HepG2 (cell line): ENCODE data around the gene BIN1. TPM values are rescaled to one million over a fixed set of nuclear protein-coding genes. Genes with fewer than 3 reads are reported as not detected.

Experiments
- ATAC-seq: fragments of 200-7000 bp; cut with Tn5 transposase; 3 replicates; pipeline ENCODE4 v1.9.1; 2020; ENCODE audit warnings: mild to moderate bottlenecking, moderate library complexity
- BruUV-seq: library from RNA; stranded (reverse); fragments of 400-500 nt; replicated peaks from 2 replicates; lab custom pipeline; 2021; lab: Mats Ljungman, UMichigan
- CTCF ChIA-PET: fragments of 300-600 bp; formaldehyde crosslinking; extraction: SDS; loops from one replicate; lab custom pipeline; 2021; ENCODE audit warnings: low total read pairs, inconsistent platforms, low intra/inter-chr PET ratio; lab: Yijun Ruan, JAX
- POLR2A ChIA-PET: fragments of 350-600 bp; sonication (Branson Sonifier 250); formaldehyde crosslinking; loops from one replicate; lab custom pipeline; 2020; ENCODE audit warnings: antibody characterized with exemption, inconsistent platforms; lab: Yijun Ruan, JAX
- DNase-seq: peaks from one replicate; pipeline ENCODE4 v3.0.0-alpha.2; 2015; ENCODE audit warnings: low spot score
- FAIRE-seq: peaks from 3 replicates; lab custom pipeline; 2011; peaks lifted over from hg19 to GRCh38; lab: Jason Lieb, UNC
- H2AFZ ChIP-seq: one replicate; pipeline ENCODE4 v1.6.1; 2011; ENCODE audit warnings: low read length, inconsistent platforms
- H3K27ac ChIP-seq: fragments of 300-600 bp; 3 replicates; pipeline ENCODE4 v1.8.0; 2011; ENCODE audit warnings: mixed run types, mild to moderate bottlenecking, mixed read lengths, low read length, inconsistent platforms; ENCODE audit not compliant: insufficient read depth; ENCODE audit errors: extremely low read length
- H3K27me3 ChIP-seq, 2 experiments: fragments of 200-600 bp in 1 of 2; 2 replicates in 1 of 2; 3 replicates in 1 of 2; pipeline versions ENCODE4 v1.6.0 to v1.8.0; 2011; ENCODE audit warnings: low read length in 2 of 2, mild to moderate bottlenecking in 2 of 2, moderate library complexity in 2 of 2, inconsistent platforms in 1 of 2; ENCODE audit not compliant: insufficient read depth in 2 of 2, control insufficient read depth in 1 of 2
- H3K36me3 ChIP-seq, 2 experiments: fragments of 200-600 bp in 1 of 2; replicated peaks in 1 of 2; 2 replicates in 1 of 2; 3 replicates in 1 of 2; pipeline versions ENCODE4 v1.5.1 to v1.8.0; 2011; ENCODE audit warnings: low read length in 2 of 2, inconsistent platforms in 1 of 2; ENCODE audit not compliant: insufficient read depth in 2 of 2, control insufficient read depth in 1 of 2
- H3K4me1 ChIP-seq: 2 replicates; pipeline ENCODE4 v1.5.1; 2012; ENCODE audit warnings: low read length, inconsistent platforms; ENCODE audit not compliant: insufficient read depth
- H3K4me2 ChIP-seq: 2 replicates; pipeline ENCODE4 v1.6.0; 2011; ENCODE audit warnings: low read depth, low read length, inconsistent platforms
- H3K4me3 ChIP-seq, 3 experiments: fragments of 200-600 bp in 1 of 3; sonication (generic), shearing (Covaris generic) in 1 of 3; replicated peaks in 1 of 3; 2 replicates each; pipeline ENCODE4 v1.5.1; 2011 to 2016; ENCODE audit warnings: low read length in 3 of 3, inconsistent platforms in 2 of 3, low read depth in 2 of 3, mild to moderate bottlenecking in 2 of 3, control low read depth in 1 of 3, mixed read lengths in 1 of 3; ENCODE audit not compliant: insufficient read depth in 1 of 3
- H3K79me2 ChIP-seq: one replicate; pipeline ENCODE4 v1.6.1; 2011; ENCODE audit warnings: low read length, inconsistent platforms; ENCODE audit not compliant: insufficient read depth
- H3K9ac ChIP-seq: 2 replicates; pipeline ENCODE4 v1.6.0; 2011; ENCODE audit warnings: mild to moderate bottlenecking, low read depth, low read length, inconsistent platforms; ENCODE audit not compliant: insufficient read depth
- H3K9me3 ChIP-seq: 2 replicates; pipeline ENCODE4 v1.5.1; 2012; ENCODE audit warnings: mild to moderate bottlenecking, low read length
- H4K20me1 ChIP-seq: 2 replicates; pipeline ENCODE4 v1.6.0; 2011; ENCODE audit warnings: inconsistent platforms, mild to moderate bottlenecking, low read length, moderate library complexity; ENCODE audit not compliant: insufficient read depth
- GTF2F1 ChIP-seq: fragments of 150-350 bp; IDR thresholded peaks from 2 replicates; pipeline ENCODE4 v1.6.1; 2014; ENCODE audit warnings: low read length
- HDAC6 ChIP-seq: fragments of 200-600 bp; sonication (generic); IDR thresholded peaks from 2 replicates; pipeline ENCODE4 v1.7.0; 2017; ENCODE audit warnings: mild to moderate bottlenecking, antibody characterized with exemption, low read length, low read depth
- KMT2A ChIP-seq: sonication (generic); formaldehyde crosslinking; IDR thresholded peaks from 2 replicates; pipeline ENCODE4 v1.4.0; 2020; ENCODE audit warnings: missing genetic modification reagents
- MED8 ChIP-seq: sonication (generic); formaldehyde crosslinking; IDR thresholded peaks from 2 replicates; pipeline ENCODE4 v1.8.1; 2023; ENCODE audit warnings: mild to moderate bottlenecking, missing genetic modification reagents; ENCODE audit not compliant: insufficient replicate concordance
- MIER3 ChIP-seq: IDR thresholded peaks from 2 replicates; pipeline ENCODE4 v1.6.1; 2016; ENCODE audit warnings: missing compliant biosample characterization, borderline replicate concordance
- SIN3A ChIP-seq: IDR thresholded peaks from 2 replicates; pipeline ENCODE4 v1.6.1; 2011; ENCODE audit warnings: low read depth, mild to moderate bottlenecking, control low read depth, low read length, borderline replicate concordance
- SOX13 ChIP-seq, 3 experiments: fragments of 450-650 bp in 1 of 3; sonication (generic) in 1 of 3; formaldehyde crosslinking in 1 of 3; IDR thresholded peaks in 2 of 3; conservative IDR thresholded peaks in 1 of 3; 2 replicates each; pipeline versions ENCODE4 v1.5.0 to v1.6.1; 2016 to 2020; ENCODE audit warnings: antibody characterized with exemption in 1 of 3, mild to moderate bottlenecking in 1 of 3, missing compliant biosample characterization in 1 of 3, missing genetic modification reagents in 1 of 3, moderate library complexity in 1 of 3
- ZBTB26 ChIP-seq: IDR thresholded peaks from 2 replicates; pipeline ENCODE4 v1.6.1; 2016; ENCODE audit warnings: missing compliant biosample characterization, missing genetic modification reagents, borderline replicate concordance
- ZNF75D ChIP-seq: sonication (generic); formaldehyde crosslinking; IDR thresholded peaks from 2 replicates; pipeline ENCODE4 v1.8.1; 2023; ENCODE audit warnings: missing genetic modification reagents, mild to moderate bottlenecking, borderline replicate concordance
- WGBS: methylation state at CpG from one replicate; pipeline ENCODE4 v1.1.6; 2017; ENCODE audit warnings: low lambda C conversion rate; 5-methylcytosine and 5-hydroxymethylcytosine counted together
- in situ Hi-C: cut with HindIII; loops from 2 replicates; pipeline ENCODE4 v1.10.0; 2017; ENCODE audit warnings: low pct_unique_long_range_greater_than_20kb; ENCODE audit not compliant: extremely low pct_ligation_motif_present
- intact Hi-C: fragments of 100-400 bp; cut with micrococcal nuclease; formaldehyde crosslinking; loops from one replicate; pipeline ENCODE4 v1.10.0; 2022; ENCODE audit not compliant: unreplicated experiment
- polyA plus RNA-seq, 8 experiments: library from polyadenylated mRNA; depleted of rRNA in 3 of 8; stranded (reverse) in 7 of 8; unstranded in 1 of 8; fragments of >200 nt; fragmentation: Illumina TruSeq in 4 of 8; extraction: Trizol in 4 of 8; gene quantifications; 2 replicates each; pipeline versions ENCODE4 v1.2.1 to v1.2.3, GENCODE V29; 2011 to 2016; ENCODE audit warnings: low read depth in 4 of 8, missing spikeins in 1 of 8, mixed read lengths in 1 of 8; ENCODE audit not compliant: insufficient read depth in 1 of 8
- total RNA-seq, 5 experiments: library from RNA; depleted of rRNA; stranded (reverse); fragments of >200 nt; fragmentation: Illumina TruSeq; extraction: Trizol; gene quantifications; 2 replicates each; pipeline ENCODE4 v1.2.3, GENCODE V29; 2016; ENCODE audit warnings: low read depth in 1 of 5

Gene BIN1
- total and polyA plus RNA-seq, 2 of the 13 experiments (the other 11 are each of a cell fraction or from before 2014, with no cell fraction given) = 0.93 to 1.2 TPM

GRCh38 chr2:127118038-127118437 is 11.1 kb upstream of the BIN1 start:
- DNase-seq (no peak), ATAC-seq (no peak), FAIRE-seq (no peak)
- no peaks in the 10 kb centered on the region for H3K36me3 ChIP-seq
- no peak overlapping the region for H3K4me2 ChIP-seq
- TF ChIP-seq MIER3 (CRISPR knock-in tag) (no peak), GTF2F1 (no peak), ZBTB26 (CRISPR knock-in tag) (no peak), SIN3A (no peak), KMT2A (no peak), MED8 (CRISPR knock-in tag) (no peak), ZNF75D (CRISPR knock-in tag) (no peak), SOX13 (IDR thresholded peaks at IDR 0.05) (no peak), SOX13 (CRISPR knock-in tag; conservative IDR thresholded peaks at IDR 0.05 in 1 of 2, IDR thresholded peaks at IDR 0.05 in 1 of 2) (no peak), HDAC6 (no peak)
- no peaks in the 10 kb centered on the region for H3K79me2 ChIP-seq
- no TSS peak for BruUV-seq
- H3K9ac ChIP-seq = no peak overlapping the region
- WGBS = 64% methylated on average over 5 of the region's 5 CpGs
- intact Hi-C loops = no loop called here
- peaks cover 0 to 6% of the 10 kb centered on the region in 2 experiments; a peak in 1 of 5 replicates for H3K27me3 ChIP-seq
- in situ Hi-C loops = no loop called here
- H3K27ac ChIP-seq = no peak overlapping the region
- CTCF ChIA-PET = no interaction called here
- H2AFZ ChIP-seq = no peak overlapping the region
- peaks cover 21% of the 10 kb centered on the region for H3K4me1 ChIP-seq
- H4K20me1 ChIP-seq = no peaks in the 10 kb centered on the region; the same call in 1 of the 2 replicates
- POLR2A ChIA-PET = no interaction called here
- no peaks in the 10 kb centered on the region for H3K9me3 ChIP-seq
- H3K4me3 ChIP-seq = no peak overlapping the region
